Measurements from ENCODE around the gene QTRT2. TPM values are rescaled to one million over a fixed set of nuclear protein-coding genes. Genes with fewer than 3 reads are reported as not detected.

The QTRT2 gene
- total RNA-seq, 1 experiment from 2014 or later, result 44.3 TPM

DNA sequence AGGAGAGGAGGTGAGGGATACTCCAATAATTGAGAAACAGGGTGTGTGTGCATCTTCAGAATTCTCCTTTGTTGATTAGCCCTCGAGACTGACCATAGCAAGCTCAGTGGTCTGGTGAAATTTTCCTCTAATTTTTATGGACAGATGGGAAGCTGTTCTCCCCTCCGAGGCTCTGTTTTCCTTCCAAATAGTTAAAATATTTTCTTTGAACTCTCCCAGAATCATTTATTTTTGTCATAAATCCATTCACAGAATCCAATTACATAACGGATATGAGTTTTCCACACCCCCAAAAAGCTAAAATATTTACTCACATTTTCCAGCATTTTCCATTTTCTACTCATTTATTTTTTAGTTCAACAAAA lies 36.5 kb downstream of the QTRT2 start:
- intact Hi-C loops (cut with micrococcal nuclease; ENCODE audit: unreplicated experiment), result no loop called here
- BruUV-seq (replicated peaks), result no TSS peak
- H3K4me1 Mint-ChIP-seq (ENCODE audit: low read depth, unreplicated experiment), result peaks cover 9% of the 10 kb centered on the region
- H3K27me3 Mint-ChIP-seq (ENCODE audit: unreplicated experiment), result peaks cover 38% of the 10 kb centered on the region
- no peak overlapping the region for H3K27ac Mint-ChIP-seq (ENCODE audit: unreplicated experiment)
- TF ChIP-seq, protein P1, sequence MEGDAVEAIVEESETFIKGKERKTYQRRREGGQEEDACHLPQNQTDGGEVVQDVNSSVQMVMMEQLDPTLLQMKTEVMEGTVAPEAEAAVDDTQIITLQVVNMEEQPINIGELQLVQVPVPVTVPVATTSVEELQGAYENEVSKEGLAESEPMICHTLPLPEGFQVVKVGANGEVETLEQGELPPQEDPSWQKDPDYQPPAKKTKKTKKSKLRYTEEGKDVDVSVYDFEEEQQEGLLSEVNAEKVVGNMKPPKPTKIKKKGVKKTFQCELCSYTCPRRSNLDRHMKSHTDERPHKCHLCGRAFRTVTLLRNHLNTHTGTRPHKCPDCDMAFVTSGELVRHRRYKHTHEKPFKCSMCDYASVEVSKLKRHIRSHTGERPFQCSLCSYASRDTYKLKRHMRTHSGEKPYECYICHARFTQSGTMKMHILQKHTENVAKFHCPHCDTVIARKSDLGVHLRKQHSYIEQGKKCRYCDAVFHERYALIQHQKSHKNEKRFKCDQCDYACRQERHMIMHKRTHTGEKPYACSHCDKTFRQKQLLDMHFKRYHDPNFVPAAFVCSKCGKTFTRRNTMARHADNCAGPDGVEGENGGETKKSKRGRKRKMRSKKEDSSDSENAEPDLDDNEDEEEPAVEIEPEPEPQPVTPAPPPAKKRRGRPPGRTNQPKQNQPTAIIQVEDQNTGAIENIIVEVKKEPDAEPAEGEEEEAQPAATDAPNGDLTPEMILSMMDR (IDR thresholded peaks at IDR 0.05; ENCODE audit: unreplicated experiment), result no peak
- CTCF ChIA-PET, result no interaction called here
- H3K4me3 Mint-ChIP-seq (ENCODE audit: low read depth, unreplicated experiment), result no peak overlapping the region
- no peaks in the 10 kb centered on the region for H3K9me3 Mint-ChIP-seq (ENCODE audit: low read depth, unreplicated experiment)
- DNase-seq, result no peak
- no peaks in the 10 kb centered on the region for H3K36me3 Mint-ChIP-seq (ENCODE audit: insufficient read depth, unreplicated experiment)

DNA sequence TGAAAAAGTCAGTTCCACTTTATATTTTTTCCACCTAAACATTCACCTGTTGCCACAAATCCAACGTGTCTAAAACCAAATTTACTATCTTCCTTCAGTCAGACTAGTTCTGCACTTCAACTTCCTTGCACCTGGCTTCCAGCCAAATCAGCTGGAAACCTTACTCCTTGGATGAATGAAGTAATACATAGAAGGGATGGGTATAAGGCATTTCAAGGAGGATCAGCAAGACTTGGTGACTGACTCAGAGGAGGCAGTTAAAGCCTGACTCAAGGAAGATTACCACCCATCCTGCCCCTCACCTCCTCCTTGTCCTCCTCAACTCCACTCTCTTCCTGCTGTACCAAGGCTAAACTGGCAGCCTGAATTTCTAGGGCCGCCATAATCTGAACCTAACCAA lies 37.1 kb downstream of the QTRT2 start:
- intact Hi-C loops (cut with micrococcal nuclease; ENCODE audit: unreplicated experiment), result no loop called here
- Mint-ChIP-seq H3K27ac (ENCODE audit: unreplicated experiment) (no peak overlapping the region), H3K9me3 (ENCODE audit: low read depth, unreplicated experiment) (no peaks in the 10 kb centered on the region), H3K4me1 (ENCODE audit: low read depth, unreplicated experiment) (peaks cover 9% of the 10 kb centered on the region), H3K27me3 (ENCODE audit: unreplicated experiment) (peaks cover 38% of the 10 kb centered on the region), H3K4me3 (ENCODE audit: low read depth, unreplicated experiment) (no peak overlapping the region), H3K36me3 (ENCODE audit: insufficient read depth, unreplicated experiment) (no peaks in the 10 kb centered on the region)
- no TSS peak for BruUV-seq (replicated peaks)
- TF ChIP-seq, protein P1 (IDR thresholded peaks at IDR 0.05; ENCODE audit: unreplicated experiment), result no peak
- DNase-seq, result peak; percentile 38
- CTCF ChIA-PET, result no interaction called here

DNA sequence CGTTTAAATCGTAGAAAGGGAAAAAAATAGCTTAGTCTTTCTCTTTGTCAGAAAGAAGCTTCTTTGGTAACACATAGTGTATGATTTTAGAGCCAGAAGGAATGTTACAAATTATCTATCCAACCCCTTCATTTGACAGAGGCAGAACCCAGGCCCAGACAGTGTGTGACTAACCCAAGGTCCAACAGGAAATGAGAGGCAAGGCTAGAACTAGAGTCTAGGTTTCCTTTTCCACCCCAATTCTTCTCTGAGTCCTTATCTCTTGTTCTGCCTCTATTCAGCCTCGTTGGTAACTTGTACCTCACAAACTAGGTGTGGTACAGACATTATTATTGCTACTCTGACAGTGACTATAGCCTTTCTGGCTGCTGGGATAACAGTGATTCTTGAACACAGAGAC lies 39.3 kb downstream of the QTRT2 start:
- no TSS peak for BruUV-seq (replicated peaks)
- no peaks in the 10 kb centered on the region for H3K36me3 Mint-ChIP-seq (ENCODE audit: insufficient read depth, unreplicated experiment)
- H3K9me3 Mint-ChIP-seq (ENCODE audit: low read depth, unreplicated experiment), result no peaks in the 10 kb centered on the region
- CTCF ChIA-PET, result no interaction called here
- TF ChIP-seq, protein P1 (IDR thresholded peaks at IDR 0.05; ENCODE audit: unreplicated experiment), result no peak
- intact Hi-C loops (cut with micrococcal nuclease; ENCODE audit: unreplicated experiment), result no loop called here
- no peak overlapping the region for H3K4me3 Mint-ChIP-seq (ENCODE audit: low read depth, unreplicated experiment)
- DNase-seq, result no peak
- no peak overlapping the region for H3K27ac Mint-ChIP-seq (ENCODE audit: unreplicated experiment)
- peaks cover 38% of the 10 kb centered on the region for H3K27me3 Mint-ChIP-seq (ENCODE audit: unreplicated experiment)
- peaks cover 9% of the 10 kb centered on the region for H3K4me1 Mint-ChIP-seq (ENCODE audit: low read depth, unreplicated experiment)

DNA sequence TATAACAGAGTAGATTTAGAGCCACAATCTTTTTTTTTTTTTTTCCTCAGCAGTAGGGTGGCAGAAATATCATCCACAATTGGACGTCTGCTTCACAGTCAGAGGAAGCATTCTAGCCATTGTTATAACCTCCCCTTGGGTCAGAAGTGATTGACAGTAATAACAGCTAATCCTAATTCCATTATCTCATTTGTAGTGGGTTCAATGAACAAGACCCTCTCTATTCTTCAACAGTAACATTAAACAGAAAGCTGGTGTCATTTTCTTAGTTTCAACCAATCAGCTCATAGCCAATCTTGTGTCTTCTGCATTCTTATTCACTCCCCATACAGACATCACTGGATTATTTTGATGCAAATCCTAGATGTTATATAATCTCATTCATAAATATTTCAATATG lies 44.6 kb downstream of the QTRT2 start:
- Mint-ChIP-seq H3K27ac (ENCODE audit: unreplicated experiment) (no peak overlapping the region), H3K9me3 (ENCODE audit: low read depth, unreplicated experiment) (no peaks in the 10 kb centered on the region), H3K36me3 (ENCODE audit: insufficient read depth, unreplicated experiment) (no peaks in the 10 kb centered on the region), H3K4me1 (ENCODE audit: low read depth, unreplicated experiment) (no peaks in the 10 kb centered on the region), H3K27me3 (ENCODE audit: unreplicated experiment) (peaks cover 14% of the 10 kb centered on the region), H3K4me3 (ENCODE audit: low read depth, unreplicated experiment) (no peak overlapping the region)
- CTCF ChIA-PET, result no interaction called here
- intact Hi-C loops (cut with micrococcal nuclease; ENCODE audit: unreplicated experiment), result no loop called here
- BruUV-seq (replicated peaks), result no TSS peak
- TF ChIP-seq, protein P1 (IDR thresholded peaks at IDR 0.05; ENCODE audit: unreplicated experiment), result no peak
- no peak for DNase-seq

DNA sequence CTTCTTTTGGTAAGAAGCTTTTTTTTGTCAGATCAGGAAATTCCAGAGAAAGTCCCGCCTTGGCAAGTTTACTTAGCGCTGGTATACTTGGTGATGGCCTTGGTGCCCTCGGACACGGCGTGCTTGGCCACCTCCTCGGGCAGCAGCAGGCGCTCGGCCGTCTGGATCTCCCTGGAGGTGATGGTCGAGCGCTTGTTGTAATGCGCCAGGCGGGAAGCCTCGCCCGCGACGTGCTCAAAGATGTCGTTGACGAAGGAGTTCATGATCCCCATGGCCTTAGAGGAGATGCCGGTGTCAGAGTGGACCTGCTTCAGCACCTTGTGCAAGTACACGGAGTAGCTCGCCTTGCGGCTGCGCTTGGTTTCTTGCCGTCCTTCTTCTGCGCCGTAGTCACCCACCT lies 46.6 kb downstream of the QTRT2 start:
- DNase-seq, result no peak
- no peaks in the 10 kb centered on the region for H3K9me3 Mint-ChIP-seq (ENCODE audit: low read depth, unreplicated experiment)
- no peaks in the 10 kb centered on the region for H3K27me3 Mint-ChIP-seq (ENCODE audit: unreplicated experiment)
- intact Hi-C loops (cut with micrococcal nuclease; ENCODE audit: unreplicated experiment), result no loop called here
- TF ChIP-seq, protein P1 (IDR thresholded peaks at IDR 0.05; ENCODE audit: unreplicated experiment), result no peak
- no peak overlapping the region for H3K4me3 Mint-ChIP-seq (ENCODE audit: low read depth, unreplicated experiment)
- CTCF ChIA-PET, result no interaction called here
- BruUV-seq (replicated peaks), result no TSS peak
- H3K36me3 Mint-ChIP-seq (ENCODE audit: insufficient read depth, unreplicated experiment), result no peaks in the 10 kb centered on the region
- no peaks in the 10 kb centered on the region for H3K4me1 Mint-ChIP-seq (ENCODE audit: low read depth, unreplicated experiment)
- no peak overlapping the region for H3K27ac Mint-ChIP-seq (ENCODE audit: unreplicated experiment)
